ENCODE measurements around the gene NFKBIE. TPM values are rescaled to one million over a fixed set of nuclear protein-coding genes. Genes with fewer than 3 reads are reported as not detected.

Gene NFKBIE
- total RNA-seq, 6 donors from 2014 or later: 7.8 to 27.0 (median 13.6) TPM

GRCh38 chr6:44301106-44301505 is 35.8 kb upstream of the NFKBIE start:
- TF ChIP-seq EP300 (IDR thresholded peaks at IDR 0.05): no peak
- TF ChIP-seq CTCF (IDR thresholded peaks at IDR 0.05): no peak
- no peak for TF ChIP-seq POLR2AphosphoS5 (IDR thresholded peaks at IDR 0.05)
- TF ChIP-seq POLR2A (IDR thresholded peaks at IDR 0.05): no peak
- DNase-seq: no peak
- H3K27me3 ChIP-seq: peaks cover 0 to 19% (median 13%) of the 10 kb centered on the region in 4 donors
- peaks cover 9 to 62% (median 55%) of the 10 kb centered on the region in 4 donors for H3K36me3 ChIP-seq
- H3K4me1 ChIP-seq: peaks cover 10 to 18% (median 13%) of the 10 kb centered on the region in 4 donors
- ATAC-seq (ENCODE audit: low FRiP score in 2 of 2): no peak
- H3K4me3 ChIP-seq: no peak overlapping the region
- WGBS, 2 donors: 88% methylated on average over 7 to 8 of the region's 8 CpGs
- no peaks in the 10 kb centered on the region for H3K9me3 ChIP-seq
- no peak overlapping the region for H3K27ac ChIP-seq

- WGBS, 2 donors: 42 to 86% methylated on average over 2 to 7 of the region's 7 CpGs
- H3K4me3 ChIP-seq: no peak overlapping the region
- H3K36me3 ChIP-seq: peaks cover 9 to 54% (median 49%) of the 10 kb centered on the region in 4 donors
- ATAC-seq (ENCODE audit: low FRiP score in 2 of 2) (no peak), DNase-seq (no peak)
- no peaks in the 10 kb centered on the region for H3K9me3 ChIP-seq
- peaks cover 10 to 18% (median 13%) of the 10 kb centered on the region in 4 donors for H3K4me1 ChIP-seq
- H3K27me3 ChIP-seq: peaks cover 0 to 23% (median 14%) of the 10 kb centered on the region in 4 donors
- no peak overlapping the region for H3K27ac ChIP-seq
- TF ChIP-seq POLR2AphosphoS5 (IDR thresholded peaks at IDR 0.05) (no peak), CTCF (IDR thresholded peaks at IDR 0.05) (no peak), POLR2A (IDR thresholded peaks at IDR 0.05) (no peak), EP300 (IDR thresholded peaks at IDR 0.05) (no peak)
Observed at GRCh38 chr6:44300292-44300823, 35.0 kb upstream of the NFKBIE start.

GRCh38 chr6:44298864-44299263 is 33.5 kb upstream of the NFKBIE start:
- peaks cover 9 to 39% (median 35%) of the 10 kb centered on the region in 4 donors for H3K36me3 ChIP-seq
- WGBS, 2 donors: 84 to 90% methylated on average over 3 of the region's 3 CpGs
- H3K9me3 ChIP-seq: no peaks in the 10 kb centered on the region
- TF ChIP-seq CTCF (IDR thresholded peaks at IDR 0.05): no peak
- TF ChIP-seq EP300 (IDR thresholded peaks at IDR 0.05): no peak
- no peak for TF ChIP-seq POLR2A (IDR thresholded peaks at IDR 0.05)
- TF ChIP-seq POLR2AphosphoS5 (IDR thresholded peaks at IDR 0.05): no peak
- no peak overlapping the region for H3K4me3 ChIP-seq
- peaks cover 10 to 18% (median 13%) of the 10 kb centered on the region in 4 donors for H3K4me1 ChIP-seq
- peaks cover 0 to 26% (median 14%) of the 10 kb centered on the region in 4 donors for H3K27me3 ChIP-seq
- H3K27ac ChIP-seq: no peak overlapping the region
- no peak for DNase-seq
- no peak for ATAC-seq (ENCODE audit: low FRiP score in 2 of 2)

- peaks cover 0 to 26% (median 14%) of the 10 kb centered on the region in 4 donors for H3K27me3 ChIP-seq
Observed at GRCh38 chr6:44298055-44298803, 32.9 kb upstream of the NFKBIE start.

More at GRCh38 chr6:44298055-44298803, 32.9 kb upstream of the NFKBIE start:
- H3K36me3 ChIP-seq: peaks cover 7 to 33% (median 29%) of the 10 kb centered on the region in 4 donors
- 54 to 56% methylated on average over 19 to 20 of the region's 20 CpGs for WGBS, 2 donors
- DNase-seq: no peak
- TF ChIP-seq POLR2AphosphoS5 (IDR thresholded peaks at IDR 0.05) (no peak), CTCF (IDR thresholded peaks at IDR 0.05) (no peak), EP300 (IDR thresholded peaks at IDR 0.05) (no peak), POLR2A (IDR thresholded peaks at IDR 0.05) (no peak)
- no peak overlapping the region for H3K27ac ChIP-seq
- no peaks in the 10 kb centered on the region for H3K9me3 ChIP-seq
- ATAC-seq (ENCODE audit: low FRiP score in 2 of 2): no peak
- H3K4me3 ChIP-seq: peak overlapping the region in 2 of 4 donors; percentile 51 to 52
- H3K4me1 ChIP-seq: peaks cover 10 to 18% (median 13%) of the 10 kb centered on the region in 4 donors

All from upper lobe of left lung (tissue), 6 donors.